Kidney glomerular epithelial cell (primary cell): ENCODE data around the gene RASEF.
A peak's percentile ranks its signal among the peaks of the same experiment; 100 is the strongest.

Experiments
- DNase-seq: peaks from one replicate; lab custom pipeline; 2025; lab: John Stamatoyannopoulos, UW

Gene RASEF

GRCh38 chr9:83012922-83013838 is 49.8 kb downstream of the RASEF start:
- DNase-seq: no peak

- peak; percentile 15 for DNase-seq
Measured at GRCh38 chr9:83012168-83012921, 50.6 kb downstream of the RASEF start.

GRCh38 chr9:83011611-83012010 is 51.3 kb downstream of the RASEF start:
- peak; percentile 52 for DNase-seq

GRCh38 chr9:83007521-83008300 is 55.2 kb downstream of the RASEF start:
- DNase-seq: no peak

GRCh38 chr9:83006378-83006777 is 56.6 kb downstream of the RASEF start:
- DNase-seq: no peak

GRCh38 chr9:83005963-83006362 is 57.0 kb downstream of the RASEF start:
- DNase-seq: no peak

- DNase-seq: no peak
Measured at GRCh38 chr9:83005361-83005760, 57.6 kb downstream of the RASEF start.

- DNase-seq: no peak
Measured at GRCh38 chr9:83002329-83002728, 60.6 kb downstream of the RASEF start.

GRCh38 chr9:83000765-83001164 is 62.2 kb downstream of the RASEF start:
- DNase-seq: no peak

GRCh38 chr9:82998409-82998808 is 64.5 kb downstream of the RASEF start:
- no peak for DNase-seq

GRCh38 chr9:82997476-82998140 is 65.3 kb downstream of the RASEF start:
- no peak for DNase-seq

- DNase-seq: no peak
Measured at GRCh38 chr9:82996941-82997340, 66.0 kb downstream of the RASEF start.

- DNase-seq: no peak
Measured at GRCh38 chr9:82993856-82994605, 68.9 kb downstream of the RASEF start.

- no peak for DNase-seq
Measured at GRCh38 chr9:82991671-82992070, 71.3 kb downstream of the RASEF start.

- no peak for DNase-seq
Measured at GRCh38 chr9:82989929-82990328, 73.0 kb downstream of the RASEF start.

- no peak for DNase-seq
Measured at GRCh38 chr9:82988488-82988887, 74.5 kb downstream of the RASEF start.

- no peak for DNase-seq
Measured at GRCh38 chr9:82987370-82988189, 75.4 kb downstream of the RASEF start.

- DNase-seq: no peak
Measured at GRCh38 chr9:82981552-82981951, 81.4 kb downstream of the RASEF start.

- no peak for DNase-seq
Measured at GRCh38 chr9:82975176-82975575, 87.8 kb downstream of the RASEF start.

- no peak for DNase-seq
Measured at GRCh38 chr9:82972446-82972845, 90.5 kb downstream of the RASEF start.
